Measurements from ENCODE around the gene TDRD6.
"Not testable (repeated sequence)": the region's sequence is repeated elsewhere in the genome, so short reads cannot be mapped to it uniquely, and the experiment has no call there.

TDRD6 gene

DNA sequence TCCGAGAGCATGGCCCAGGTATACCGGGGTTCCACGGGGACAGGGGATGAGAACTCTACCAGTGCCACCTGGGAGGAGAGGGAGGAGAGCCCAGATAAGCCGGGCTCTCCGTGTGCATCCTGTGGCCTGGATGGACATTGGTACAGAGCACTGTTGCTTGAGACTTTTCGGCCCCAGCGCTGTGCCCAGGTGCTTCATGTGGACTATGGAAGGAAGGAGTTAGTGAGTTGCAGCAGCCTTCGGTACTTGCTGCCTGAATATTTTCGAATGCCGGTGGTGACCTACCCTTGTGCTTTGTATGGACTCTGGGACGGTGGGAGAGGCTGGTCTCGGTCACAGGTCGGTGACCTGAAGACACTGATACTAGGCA is 1.3 kb downstream of the TDRD6 start:
- no peak for DNase-seq

GRCh38 chr6:46689657-46690056 is 2.0 kb downstream of the TDRD6 start:
- no peak for DNase-seq

GRCh38 chr6:46690141-46690755 is 2.6 kb downstream of the TDRD6 start:
- DNase-seq = no peak

DNA sequence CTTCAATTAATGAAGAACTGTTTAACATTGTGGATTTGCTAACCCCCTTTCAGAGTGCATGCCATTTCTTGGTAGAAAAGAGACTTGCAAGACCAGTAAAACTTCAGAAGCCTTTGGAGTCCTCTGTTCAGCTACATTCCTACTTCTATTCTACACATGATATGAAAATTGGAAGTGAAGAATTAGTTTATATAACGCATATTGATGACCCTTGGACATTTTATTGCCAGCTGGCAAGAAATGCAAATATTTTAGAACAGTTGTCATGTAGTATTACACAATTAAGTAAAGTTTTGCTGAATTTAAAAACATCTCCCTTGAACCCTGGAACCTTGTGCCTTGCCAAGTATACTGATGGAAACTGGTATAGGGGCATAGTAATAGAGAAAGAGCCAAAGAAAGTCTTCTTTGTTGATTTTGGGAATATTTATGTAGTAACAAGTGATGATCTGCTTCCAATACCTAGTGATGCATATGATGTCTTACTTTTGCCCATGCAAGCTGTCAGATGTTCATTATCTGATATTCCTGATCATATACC is 3.3 kb downstream of the TDRD6 start:
- DNase-seq = no peak

DNA sequence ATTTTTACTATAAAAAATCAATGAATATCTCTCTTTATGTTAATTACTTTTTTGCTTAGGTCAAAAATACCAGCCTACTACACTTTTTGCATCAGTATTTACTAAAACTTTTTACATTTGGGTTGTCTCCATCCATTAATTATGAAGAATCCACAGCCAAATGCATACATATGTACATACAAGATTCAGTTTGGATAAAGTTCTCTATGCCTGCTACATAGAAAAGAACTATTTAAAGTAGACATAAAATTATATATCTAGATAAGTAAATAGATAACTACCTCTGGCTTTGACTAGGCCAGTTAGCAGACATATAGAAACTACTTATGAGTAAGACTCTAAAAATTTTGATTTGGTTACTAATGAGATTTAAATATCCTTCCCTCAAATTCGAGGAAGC is 12.3 kb downstream of the TDRD6 start:
- DNase-seq = no peak

DNA sequence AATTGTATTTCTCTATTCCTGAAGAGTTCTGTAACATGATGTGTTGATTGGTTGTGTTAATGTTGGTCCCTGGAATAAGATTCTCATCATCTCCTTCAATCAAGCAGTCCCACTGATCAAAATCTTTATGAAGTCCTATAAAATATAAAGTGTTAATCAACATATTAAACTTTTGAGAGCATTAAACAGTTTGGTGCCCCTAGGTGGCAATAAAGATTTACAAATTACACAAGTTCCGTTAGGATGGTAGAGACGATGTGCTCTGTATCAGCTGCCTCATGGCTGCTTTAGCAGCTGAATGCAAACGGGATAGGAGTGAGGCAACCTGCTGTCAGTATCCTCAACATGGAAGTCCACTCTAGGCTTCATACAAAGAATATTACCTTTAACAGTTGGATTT is 16.9 kb downstream of the TDRD6 start:
- DNase-seq = no peak

DNA sequence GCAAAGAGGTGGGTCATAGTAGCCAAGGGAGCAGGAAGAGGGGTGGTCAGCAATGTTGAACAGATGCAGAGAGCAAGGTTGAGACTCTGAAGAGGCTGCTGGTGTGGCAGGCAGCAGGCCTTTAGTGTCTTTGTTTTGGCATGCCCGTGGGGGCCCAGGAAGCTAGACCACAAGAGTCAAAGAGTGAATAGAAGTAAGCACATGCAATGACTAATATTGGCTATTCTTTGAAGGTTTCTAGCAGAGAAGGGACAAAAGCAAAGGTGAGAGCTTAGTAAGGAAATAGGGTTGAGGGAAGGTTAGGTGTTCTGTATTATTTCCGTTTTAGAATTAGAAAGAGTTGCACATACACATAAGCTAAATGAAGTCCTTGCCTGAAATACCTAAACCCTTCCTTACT is 18.8 kb downstream of the TDRD6 start:
- DNase-seq = no peak

DNA sequence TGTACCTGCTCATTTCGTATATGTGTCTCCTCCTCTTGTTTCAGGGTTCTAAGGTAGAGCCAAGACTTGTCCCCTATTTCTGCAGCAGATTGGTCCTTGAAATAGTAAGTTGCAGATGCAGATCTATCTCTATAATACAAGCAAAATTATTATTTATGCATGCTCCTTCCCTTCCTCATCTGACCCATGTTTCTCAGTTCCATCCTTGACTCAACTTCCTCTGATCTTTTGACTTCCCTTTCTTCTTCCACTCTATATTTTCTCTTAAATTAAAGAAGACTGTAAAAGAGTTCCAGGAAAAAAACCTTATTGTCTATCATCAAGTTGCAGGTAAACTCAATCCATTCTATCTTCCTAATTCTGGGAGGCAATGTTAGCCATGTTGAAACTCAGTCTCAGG is 23.8 kb downstream of the TDRD6 start:
- no peak for DNase-seq

DNA sequence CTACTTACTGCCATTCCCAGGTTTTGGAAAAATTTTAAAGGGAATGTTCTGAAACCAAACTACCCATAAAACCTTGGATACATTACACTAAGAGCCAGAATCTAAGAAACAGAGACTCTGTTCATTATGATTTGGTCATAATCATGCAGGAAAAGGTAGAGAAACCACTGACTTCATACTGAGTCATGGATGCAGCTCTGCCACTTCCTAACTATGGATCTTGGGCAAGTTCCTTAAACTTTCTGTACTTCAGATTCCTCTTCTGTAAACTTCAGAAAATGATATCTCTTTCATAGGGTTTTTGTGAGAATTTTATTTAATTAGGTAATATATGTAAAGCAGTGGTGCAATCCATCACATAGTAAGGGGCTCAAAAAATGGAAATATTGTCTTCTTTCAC is 27.5 kb downstream of the TDRD6 start:
- no peak for DNase-seq

DNA sequence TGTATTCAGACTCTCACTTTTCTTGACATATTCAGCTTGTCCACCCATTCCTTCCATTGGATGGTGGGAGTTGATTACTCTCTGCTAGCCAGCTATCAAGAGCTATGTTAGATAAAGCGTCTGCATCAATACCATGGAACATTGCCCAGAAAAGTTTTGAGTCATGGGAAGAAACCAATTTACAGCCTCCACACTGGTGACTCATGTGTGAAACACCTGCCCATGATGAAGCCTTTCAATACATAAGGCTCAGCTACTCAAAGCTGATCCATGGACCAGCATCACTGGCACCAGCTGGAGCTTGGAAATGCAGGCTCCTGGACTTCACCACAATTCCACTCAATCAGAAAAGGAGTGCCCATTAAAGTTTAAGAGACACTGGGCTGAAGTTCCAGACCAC is 31.4 kb downstream of the TDRD6 start:
- no peak for DNase-seq

- DNase-seq = no peak
Observed at GRCh38 chr6:46720401-46720800, 32.7 kb downstream of the TDRD6 start.

DNA sequence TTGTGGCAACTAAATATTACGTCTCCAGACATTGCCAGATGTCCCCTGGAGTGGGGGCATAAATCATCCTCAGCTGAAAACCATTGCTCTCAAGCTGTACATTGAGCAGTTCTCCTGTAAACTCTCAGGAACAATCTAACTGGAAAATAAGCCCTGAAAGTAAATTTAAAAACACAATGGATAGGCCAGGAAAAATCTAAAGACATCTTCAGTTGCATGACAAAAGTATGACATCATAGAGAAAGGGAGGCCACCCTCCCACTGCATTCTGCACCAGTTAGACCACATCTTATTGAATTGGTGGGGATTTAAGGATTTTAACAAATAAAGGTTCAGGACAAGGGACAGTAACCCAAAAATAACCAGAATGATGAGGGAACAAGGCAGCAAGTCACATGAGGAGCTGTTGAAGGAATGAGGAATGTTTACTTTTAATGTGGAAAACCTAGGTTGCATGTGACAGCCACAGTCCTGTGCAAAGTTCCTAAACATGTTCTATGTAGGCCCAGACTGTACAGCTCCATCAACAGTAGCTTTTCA is 42.2 kb downstream of the TDRD6 start:
- no peak for DNase-seq

DNA sequence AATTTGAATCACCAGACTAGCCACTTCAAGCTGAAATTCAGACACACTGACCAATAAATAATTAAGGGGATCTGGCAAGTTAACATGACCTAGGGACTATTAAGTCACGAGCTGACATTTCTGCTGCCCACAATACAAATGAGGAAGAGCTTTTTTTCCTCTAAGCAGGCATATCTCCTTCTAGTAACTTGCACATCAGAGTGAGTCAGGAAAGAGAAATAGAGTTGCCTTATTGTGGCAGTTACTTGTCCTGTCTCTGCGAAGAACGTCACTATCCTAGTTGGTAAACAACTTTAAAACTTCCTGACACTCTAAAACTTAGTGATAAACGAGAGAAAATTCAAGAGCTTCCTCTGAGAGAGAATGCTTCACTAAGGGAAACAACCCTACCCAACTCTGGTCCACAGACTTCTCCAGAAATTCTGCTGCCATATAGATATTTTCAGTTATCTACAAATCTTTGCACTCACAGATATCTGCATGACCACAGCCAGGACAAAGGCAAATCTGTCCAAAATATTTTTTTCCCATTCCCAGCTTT is 43.3 kb downstream of the TDRD6 start:
- no peak for DNase-seq

DNA sequence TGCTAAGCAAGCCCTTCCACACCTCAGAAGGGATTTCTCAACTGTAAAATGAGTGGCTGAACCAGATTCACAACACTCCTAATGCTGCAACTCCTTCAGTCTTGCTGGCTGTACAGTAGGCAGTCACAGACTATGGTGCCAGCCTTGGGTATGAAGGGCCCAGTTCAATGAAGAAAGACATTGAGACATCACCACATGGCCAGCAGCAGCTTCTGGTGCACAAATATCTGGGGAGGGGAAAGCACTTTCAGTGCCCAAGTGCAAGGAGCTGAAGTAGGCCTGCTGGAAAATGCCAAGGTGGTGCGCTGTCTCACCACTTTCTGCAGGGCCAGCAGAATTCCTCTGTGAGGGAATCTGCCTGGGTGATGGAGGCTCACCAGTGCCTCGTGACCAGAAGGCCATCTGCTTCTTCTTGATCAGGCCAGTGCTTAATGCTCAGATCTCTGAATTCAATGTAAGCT is 45.7 kb downstream of the TDRD6 start:
- no peak for DNase-seq

- no peak for DNase-seq
Observed at GRCh38 chr6:46734867-46735719, 47.4 kb downstream of the TDRD6 start, which contains the start of gene PLA2G7. Gene PLA2G7 (minus strand): TSS chr6:46735375. CDS start chr6:46722891, 12,484 bp downstream.

DNA sequence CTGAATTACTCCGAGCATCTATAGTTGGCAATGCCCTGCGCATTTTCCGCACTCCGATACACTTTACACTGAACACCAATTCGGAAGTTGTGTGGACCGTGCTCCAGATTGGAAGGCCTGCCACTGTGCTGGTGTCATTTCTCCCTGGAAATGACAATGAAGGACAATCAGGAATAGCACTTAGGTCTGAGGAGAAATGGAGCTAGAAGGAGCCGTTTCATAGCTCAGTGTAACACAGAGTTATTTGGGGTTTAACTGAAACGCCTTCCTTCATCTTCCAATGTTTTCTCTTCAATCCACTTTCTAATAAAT is 48.0 kb downstream of the TDRD6 start:
- no peak for DNase-seq

DNA sequence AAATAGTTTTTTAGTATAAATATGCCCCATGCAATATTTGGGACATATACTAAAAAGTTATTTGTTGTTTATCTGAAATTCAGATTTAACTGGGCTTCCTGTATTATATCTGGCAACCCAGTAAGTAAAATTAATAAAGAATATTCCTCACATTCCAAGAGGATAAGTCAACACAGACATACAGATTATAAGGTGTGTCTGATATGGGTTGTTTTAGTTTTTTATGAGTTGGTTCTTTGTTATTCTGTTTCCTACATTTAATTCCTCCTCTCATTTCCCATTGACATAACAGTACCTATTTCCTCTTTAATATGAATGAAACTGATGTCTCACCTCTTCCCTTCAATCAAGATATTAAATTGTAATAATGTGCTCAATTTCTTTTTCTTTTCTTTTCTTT is 49.2 kb downstream of the TDRD6 start:
- no peak for DNase-seq

- no peak for DNase-seq
Observed at GRCh38 chr6:46741482-46741881, 53.8 kb downstream of the TDRD6 start.

- no peak for DNase-seq
Observed at GRCh38 chr6:46741910-46742309, 54.2 kb downstream of the TDRD6 start.

GRCh38 chr6:46743425-46744158 is 55.9 kb downstream of the TDRD6 start:
- no peak for DNase-seq

- DNase-seq = not testable (repeated sequence)
Observed at GRCh38 chr6:46744159-46744725, 56.6 kb downstream of the TDRD6 start.

DNA sequence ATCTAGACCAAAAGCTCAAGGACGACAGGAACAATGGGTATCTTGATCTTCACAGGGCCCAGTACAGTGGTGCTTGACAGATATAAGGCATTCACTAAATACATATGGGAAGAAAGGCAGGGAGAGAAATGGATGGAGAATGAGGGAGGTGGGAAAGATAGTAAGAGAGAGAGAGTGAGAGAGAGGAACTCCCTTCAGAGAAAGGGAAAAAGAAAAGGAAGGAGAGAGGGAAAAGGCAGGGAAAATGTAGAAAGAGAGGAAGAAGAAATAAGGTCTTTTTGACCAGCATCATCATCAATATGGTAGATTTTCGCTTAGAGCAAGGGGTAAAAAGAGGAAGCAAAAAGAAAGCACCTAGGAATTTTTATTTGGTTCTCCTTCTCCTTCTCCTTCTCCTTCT is 58.3 kb downstream of the TDRD6 start:
- DNase-seq = no peak

GRCh38 chr6:46746696-46747095 is 59.0 kb downstream of the TDRD6 start, which contains the start of gene ANKRD66:
Gene ANKRD66 (plus strand): TSS chr6:46746933. CDS start chr6:46751949, 5,016 bp downstream.
- DNase-seq = no peak
